ENCODE measurements around the gene RNU1-2. TPM values are rescaled to one million over a fixed set of nuclear protein-coding genes. Genes with fewer than 3 reads are reported as not detected.

RNU1-2 gene
- total RNA-seq, 4 donors from 2014 or later, result under 0.01 TPM; not detected in 3

DNA sequence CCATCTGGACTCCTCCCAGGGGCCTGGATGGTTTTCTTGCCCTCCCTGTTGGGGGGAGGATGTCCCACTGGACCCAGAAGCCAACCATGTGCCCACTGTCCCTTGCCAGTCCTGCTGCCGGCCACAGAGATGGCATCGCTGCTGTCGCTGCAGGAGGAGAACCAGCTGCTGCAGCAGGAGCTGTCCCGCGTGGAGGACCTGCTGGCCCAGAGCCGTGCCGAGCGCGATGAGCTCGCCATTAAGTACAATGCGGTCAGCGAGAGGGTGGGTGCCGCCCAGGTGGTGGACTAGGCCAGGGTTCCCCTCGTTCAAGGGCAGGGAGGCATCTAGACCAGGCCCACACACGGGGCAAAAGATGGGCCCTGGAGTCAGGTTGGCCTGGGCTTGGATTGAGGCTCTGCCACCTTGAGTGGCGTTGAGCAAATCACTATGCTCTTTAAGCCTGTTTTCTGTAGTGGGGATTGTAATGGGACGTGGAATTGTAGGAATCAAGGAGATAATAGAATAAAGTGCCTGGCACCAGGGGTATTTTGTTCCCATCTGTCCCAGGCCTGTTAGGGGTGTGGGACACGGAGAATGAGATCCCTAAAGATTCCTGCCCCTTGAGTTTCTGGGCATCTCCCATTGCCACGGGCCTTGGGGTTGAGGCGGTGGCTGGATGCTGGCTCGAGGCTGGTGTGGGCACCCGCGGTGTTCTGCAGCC, 28.6 kb downstream of the RNU1-2 start:
- in situ Hi-C loops (cut with MboI; ENCODE audit: low sequenced_read_pairs in 4 of 4) (no loop called here), intact Hi-C loops (cut with DNase I; ENCODE audit: low total_unique reads) (no loop called here)
- Histone ChIP-seq H3K36me3 (no peaks in the 10 kb centered on the region), H3K27ac (no peak overlapping the region), H3K4me3 (no peak overlapping the region), H3K27me3 (no peaks in the 10 kb centered on the region), H3K4me1 (peaks cover 0 to 9% of the 10 kb centered on the region in 2 donors), H3K9me3 (no peaks in the 10 kb centered on the region)
- no peak for ATAC-seq
- TF ChIP-seq, protein P1, sequence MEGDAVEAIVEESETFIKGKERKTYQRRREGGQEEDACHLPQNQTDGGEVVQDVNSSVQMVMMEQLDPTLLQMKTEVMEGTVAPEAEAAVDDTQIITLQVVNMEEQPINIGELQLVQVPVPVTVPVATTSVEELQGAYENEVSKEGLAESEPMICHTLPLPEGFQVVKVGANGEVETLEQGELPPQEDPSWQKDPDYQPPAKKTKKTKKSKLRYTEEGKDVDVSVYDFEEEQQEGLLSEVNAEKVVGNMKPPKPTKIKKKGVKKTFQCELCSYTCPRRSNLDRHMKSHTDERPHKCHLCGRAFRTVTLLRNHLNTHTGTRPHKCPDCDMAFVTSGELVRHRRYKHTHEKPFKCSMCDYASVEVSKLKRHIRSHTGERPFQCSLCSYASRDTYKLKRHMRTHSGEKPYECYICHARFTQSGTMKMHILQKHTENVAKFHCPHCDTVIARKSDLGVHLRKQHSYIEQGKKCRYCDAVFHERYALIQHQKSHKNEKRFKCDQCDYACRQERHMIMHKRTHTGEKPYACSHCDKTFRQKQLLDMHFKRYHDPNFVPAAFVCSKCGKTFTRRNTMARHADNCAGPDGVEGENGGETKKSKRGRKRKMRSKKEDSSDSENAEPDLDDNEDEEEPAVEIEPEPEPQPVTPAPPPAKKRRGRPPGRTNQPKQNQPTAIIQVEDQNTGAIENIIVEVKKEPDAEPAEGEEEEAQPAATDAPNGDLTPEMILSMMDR (IDR thresholded peaks at IDR 0.05 in 4 of 5, conservative IDR thresholded peaks at IDR 0.05 in 1 of 5), result no peak
- TF ChIP-seq POLR2A (IDR thresholded peaks at IDR 0.05), result no peak
- DNase-seq, result no peak

DNA sequence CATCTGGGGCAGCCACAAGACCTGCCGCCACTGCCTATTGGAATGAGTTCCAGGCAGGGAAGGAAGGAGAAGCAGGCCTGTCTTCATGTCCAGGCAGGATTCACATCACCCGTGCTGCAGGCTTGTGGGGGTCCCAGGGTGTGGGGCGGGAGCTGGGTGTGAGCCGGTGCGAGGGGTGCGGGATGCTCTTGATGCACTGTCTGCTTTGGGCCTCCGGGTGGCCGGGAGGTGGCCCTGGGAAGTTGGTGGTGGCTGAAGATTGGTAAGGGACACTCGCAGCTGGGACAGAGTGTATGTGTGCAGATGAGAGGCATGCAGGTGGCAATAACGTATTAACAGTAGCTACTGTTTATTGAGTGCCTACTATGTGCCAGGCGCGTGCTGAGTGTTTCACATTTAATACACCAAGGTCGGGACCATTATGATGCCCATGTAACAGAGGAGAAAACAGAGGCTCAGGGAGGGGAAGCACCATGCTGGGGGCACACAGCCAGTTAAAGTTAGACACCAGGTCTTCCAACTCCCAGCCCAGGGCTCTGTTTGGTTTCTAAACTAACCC, 29.2 kb downstream of the RNU1-2 start:
- intact Hi-C loops (cut with DNase I; ENCODE audit: low total_unique reads), result no loop called here
- in situ Hi-C loops (cut with MboI; ENCODE audit: low sequenced_read_pairs in 4 of 4), result no loop called here
- Histone ChIP-seq H3K4me1 (peaks cover 0 to 9% of the 10 kb centered on the region in 2 donors), H3K27me3 (no peaks in the 10 kb centered on the region), H3K36me3 (peaks cover 0 to under 1% of the 10 kb centered on the region in 2 donors), H3K9me3 (no peaks in the 10 kb centered on the region), H3K4me3 (no peak overlapping the region), H3K27ac (no peak overlapping the region)
- ATAC-seq (no peak), DNase-seq (no peak)
- no peak for TF ChIP-seq POLR2A (IDR thresholded peaks at IDR 0.05)
- TF ChIP-seq, protein P1 (IDR thresholded peaks at IDR 0.05 in 4 of 5, conservative IDR thresholded peaks at IDR 0.05 in 1 of 5), result no peak

GRCh38 chr1:16925635-16926490, 30.1 kb downstream of the RNU1-2 start:
- DNase-seq (no peak), ATAC-seq (no peak)
- TF ChIP-seq, protein P1 (IDR thresholded peaks at IDR 0.05 in 4 of 5, conservative IDR thresholded peaks at IDR 0.05 in 1 of 5), result no peak
- no peak for TF ChIP-seq POLR2A (IDR thresholded peaks at IDR 0.05)
- peaks cover 0 to 9% of the 10 kb centered on the region in 2 donors for H3K36me3 ChIP-seq
- in situ Hi-C loops (cut with MboI; ENCODE audit: low sequenced_read_pairs in 4 of 4) (no loop called here), intact Hi-C loops (cut with DNase I; ENCODE audit: low total_unique reads) (no loop called here)
- no peaks in the 10 kb centered on the region for H3K9me3 ChIP-seq
- H3K27me3 ChIP-seq, result no peaks in the 10 kb centered on the region
- no peak overlapping the region for H3K4me3 ChIP-seq
- peaks cover 0 to 9% of the 10 kb centered on the region in 2 donors for H3K4me1 ChIP-seq
- no peak overlapping the region for H3K27ac ChIP-seq

- TF ChIP-seq POLR2A (IDR thresholded peaks at IDR 0.05), result no peak
- TF ChIP-seq, protein P1 (IDR thresholded peaks at IDR 0.05 in 4 of 5, conservative IDR thresholded peaks at IDR 0.05 in 1 of 5), result no peak
- DNase-seq (no peak), ATAC-seq (no peak)
- H3K4me3 ChIP-seq, result no peak overlapping the region
- no peaks in the 10 kb centered on the region for H3K27me3 ChIP-seq
- peaks cover 0 to 16% of the 10 kb centered on the region in 2 donors for H3K36me3 ChIP-seq
- intact Hi-C loops (cut with DNase I; ENCODE audit: low total_unique reads) (no loop called here), in situ Hi-C loops (cut with MboI; ENCODE audit: low sequenced_read_pairs in 4 of 4) (no loop called here)
- H3K4me1 ChIP-seq, result peaks cover 0 to 3% of the 10 kb centered on the region in 2 donors
- H3K27ac ChIP-seq, result no peak overlapping the region
- H3K9me3 ChIP-seq, result no peaks in the 10 kb centered on the region
Observed at GRCh38 chr1:16926491-16927073, 30.8 kb downstream of the RNU1-2 start.

All from gastrocnemius medialis (tissue), 4 donors.